WERI-Rb-1 (cell line): ENCODE data around the gene NCDN.

Experiments
- DNase-seq: peaks from one replicate; pipeline ENCODE4 v3.0.0-alpha.2; 2020
- H3K27ac ChIP-seq: fragments of 250-450 bp; sonication (Bioruptor Pico); 2 replicates; pipeline ENCODE4 v1.5.1; 2020; ENCODE audit warnings: mild to moderate bottlenecking, moderate library complexity
- H3K27me3 ChIP-seq: fragments of 250-450 bp; sonication (Bioruptor Pico); 2 replicates; pipeline ENCODE4 v1.5.1; 2021; ENCODE audit warnings: mild to moderate bottlenecking, low read depth, moderate library complexity; ENCODE audit not compliant: insufficient read depth, severe bottlenecking
- H3K36me3 ChIP-seq: fragments of 250-450 bp; sonication (Bioruptor Pico); 2 replicates; pipeline ENCODE4 v1.5.1; 2020; ENCODE audit warnings: mild to moderate bottlenecking, moderate library complexity
- H3K4me3 ChIP-seq: 2 replicates; pipeline ENCODE4 v1.5.1; 2011; ENCODE audit warnings: low read depth, mild to moderate bottlenecking, control low read depth, low read length
- H3K9me3 ChIP-seq: fragments of 250-450 bp; sonication (Bioruptor Pico); 2 replicates; pipeline ENCODE4 v1.5.1; 2021; ENCODE audit warnings: mild to moderate bottlenecking, moderate library complexity; ENCODE audit not compliant: severe bottlenecking
- TF ChIP-seq, protein P1 (sequence below): IDR thresholded peaks from 2 replicates; pipeline ENCODE4 v1.5.1; 2011; ENCODE audit warnings: low read depth, mild to moderate bottlenecking, control low read depth, inconsistent platforms, low read length

NCDN gene

GRCh38 chr1:35589516-35590427 is 32.2 kb downstream of the NCDN start:
- H3K36me3 ChIP-seq, result no peaks in the 10 kb centered on the region
- TF ChIP-seq, protein P1, sequence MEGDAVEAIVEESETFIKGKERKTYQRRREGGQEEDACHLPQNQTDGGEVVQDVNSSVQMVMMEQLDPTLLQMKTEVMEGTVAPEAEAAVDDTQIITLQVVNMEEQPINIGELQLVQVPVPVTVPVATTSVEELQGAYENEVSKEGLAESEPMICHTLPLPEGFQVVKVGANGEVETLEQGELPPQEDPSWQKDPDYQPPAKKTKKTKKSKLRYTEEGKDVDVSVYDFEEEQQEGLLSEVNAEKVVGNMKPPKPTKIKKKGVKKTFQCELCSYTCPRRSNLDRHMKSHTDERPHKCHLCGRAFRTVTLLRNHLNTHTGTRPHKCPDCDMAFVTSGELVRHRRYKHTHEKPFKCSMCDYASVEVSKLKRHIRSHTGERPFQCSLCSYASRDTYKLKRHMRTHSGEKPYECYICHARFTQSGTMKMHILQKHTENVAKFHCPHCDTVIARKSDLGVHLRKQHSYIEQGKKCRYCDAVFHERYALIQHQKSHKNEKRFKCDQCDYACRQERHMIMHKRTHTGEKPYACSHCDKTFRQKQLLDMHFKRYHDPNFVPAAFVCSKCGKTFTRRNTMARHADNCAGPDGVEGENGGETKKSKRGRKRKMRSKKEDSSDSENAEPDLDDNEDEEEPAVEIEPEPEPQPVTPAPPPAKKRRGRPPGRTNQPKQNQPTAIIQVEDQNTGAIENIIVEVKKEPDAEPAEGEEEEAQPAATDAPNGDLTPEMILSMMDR, result no peak
- no peak for DNase-seq
- no peak overlapping the region for H3K27ac ChIP-seq
- H3K4me3 ChIP-seq, result no peak overlapping the region
- no peaks in the 10 kb centered on the region for H3K9me3 ChIP-seq
- H3K27me3 ChIP-seq, result no peaks in the 10 kb centered on the region

DNA sequence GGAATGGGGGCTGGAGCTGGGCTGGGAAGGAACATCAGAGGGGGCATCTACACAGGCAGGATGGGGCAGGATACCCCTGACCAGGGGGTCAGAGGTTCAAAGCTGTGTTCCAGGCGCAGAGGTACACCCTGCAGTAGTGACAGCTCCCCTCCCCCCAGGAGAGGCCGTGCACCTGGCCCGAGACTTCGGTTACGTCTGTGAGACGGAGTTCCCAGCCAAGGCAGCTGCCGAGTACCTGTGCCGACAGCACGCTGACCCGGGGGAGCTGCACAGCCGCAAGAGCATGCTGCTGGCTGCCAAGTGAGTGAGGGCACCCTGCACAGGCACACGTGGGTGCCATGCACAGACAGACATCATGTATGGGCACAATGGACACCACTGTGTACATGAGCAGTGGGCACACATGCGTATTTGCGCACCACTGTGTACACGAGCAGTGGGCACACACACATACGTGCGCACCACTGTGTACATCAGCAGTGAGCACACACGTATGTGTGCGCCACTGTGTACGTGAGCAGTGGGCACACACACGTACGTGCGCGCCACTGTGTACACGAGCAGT is 33.0 kb downstream of the NCDN start:
- no peaks in the 10 kb centered on the region for H3K36me3 ChIP-seq
- no peaks in the 10 kb centered on the region for H3K9me3 ChIP-seq
- DNase-seq, result no peak
- no peaks in the 10 kb centered on the region for H3K27me3 ChIP-seq
- H3K4me3 ChIP-seq, result no peak overlapping the region
- TF ChIP-seq, protein P1, result no peak
- no peak overlapping the region for H3K27ac ChIP-seq

DNA sequence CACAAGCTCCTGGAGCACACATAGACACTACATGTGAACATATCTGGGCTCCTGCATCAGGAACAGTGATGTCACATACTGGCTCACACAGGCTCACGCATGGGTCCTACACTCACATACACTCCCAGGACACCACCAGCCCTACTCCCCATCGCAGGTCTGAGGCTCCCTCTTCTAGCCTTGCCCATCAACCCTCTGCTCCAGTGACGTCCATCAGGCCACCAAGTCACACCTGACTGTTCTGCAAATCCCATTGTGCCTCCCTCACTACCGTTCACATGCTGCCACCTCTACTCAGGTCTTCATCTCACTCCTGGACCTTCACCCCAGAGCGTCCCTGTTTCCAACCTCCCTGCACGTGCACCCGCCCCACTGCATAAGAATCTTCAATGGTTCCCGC is 33.6 kb downstream of the NCDN start:
- TF ChIP-seq, protein P1, result no peak
- Histone ChIP-seq H3K27me3 (no peaks in the 10 kb centered on the region), H3K27ac (no peak overlapping the region), H3K36me3 (no peaks in the 10 kb centered on the region), H3K4me3 (no peak overlapping the region), H3K9me3 (no peaks in the 10 kb centered on the region)
- DNase-seq, result no peak

GRCh38 chr1:35592991-35593769 is 35.6 kb downstream of the NCDN start:
- H3K27ac ChIP-seq, result no peak overlapping the region
- H3K9me3 ChIP-seq, result no peaks in the 10 kb centered on the region
- no peak overlapping the region for H3K4me3 ChIP-seq
- TF ChIP-seq, protein P1, result no peak
- no peak for DNase-seq
- H3K27me3 ChIP-seq, result no peaks in the 10 kb centered on the region
- no peaks in the 10 kb centered on the region for H3K36me3 ChIP-seq

DNA sequence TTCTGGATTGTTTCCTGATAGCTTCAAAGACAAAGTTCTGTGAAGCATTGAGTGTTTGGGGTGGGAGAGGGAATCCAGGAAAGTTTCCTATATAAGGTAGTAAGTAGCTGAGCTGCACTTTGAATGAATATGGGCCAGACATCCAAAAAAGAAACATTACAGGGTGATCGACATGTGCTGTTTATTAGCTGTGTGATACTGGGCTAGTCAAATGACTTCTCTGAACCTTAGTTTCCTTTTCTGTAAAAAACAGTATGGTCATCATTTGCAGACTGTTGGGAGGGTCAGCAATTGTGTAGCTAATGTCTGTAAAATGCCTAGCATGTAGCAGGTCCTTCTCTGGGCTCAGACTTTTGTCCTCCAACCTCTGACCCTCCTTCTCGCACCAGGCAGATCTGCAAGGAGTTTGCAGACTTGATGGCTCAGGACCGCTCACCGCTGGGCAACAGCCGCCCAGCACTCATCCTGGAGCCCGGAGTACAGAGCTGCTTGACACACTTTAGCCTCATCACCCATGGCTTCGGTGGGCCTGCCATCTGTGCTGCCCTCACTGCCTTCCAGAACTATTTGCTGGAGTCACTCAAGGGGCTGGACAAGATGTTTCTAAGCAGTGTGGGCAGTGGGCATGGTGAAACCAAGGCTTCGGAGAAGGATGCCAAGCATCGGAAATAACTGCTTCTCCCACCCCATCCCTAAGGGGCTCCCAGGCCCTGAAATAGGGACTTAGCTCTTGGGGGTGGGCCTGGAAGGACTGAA is 36.6 kb downstream of the NCDN start:
- Histone ChIP-seq H3K9me3 (no peaks in the 10 kb centered on the region), H3K4me3 (no peak overlapping the region), H3K27me3 (no peaks in the 10 kb centered on the region), H3K36me3 (peaks cover under 1% of the 10 kb centered on the region; the same call in 1 of the 2 replicates), H3K27ac (no peak overlapping the region)
- DNase-seq, result no peak
- TF ChIP-seq, protein P1, result no peak
